HepG2 (cell line): ENCODE results near the gene FAM83F. TPM values are rescaled to one million over a fixed set of nuclear protein-coding genes. Genes with fewer than 3 reads are reported as not detected.
A peak's percentile ranks its signal among the peaks of the same experiment; 100 is the strongest.

Experiments used
- ATAD3A ChIP-seq: sonication (generic); formaldehyde crosslinking; IDR thresholded peaks from 2 replicates; pipeline ENCODE4 v1.4.0; 2020; ENCODE audit warnings: missing genetic modification reagents
- ETS1 ChIP-seq: sonication (generic); formaldehyde crosslinking; IDR thresholded peaks from 2 replicates; pipeline ENCODE4 v1.4.0; 2020; ENCODE audit warnings: missing genetic modification reagents
- HINFP ChIP-seq: sonication (generic); formaldehyde crosslinking; IDR thresholded peaks from 2 replicates; pipeline ENCODE4 v1.4.0; 2020; ENCODE audit warnings: low read depth, mild to moderate bottlenecking, missing genetic modification reagents
- LBX2 ChIP-seq: sonication (generic); formaldehyde crosslinking; IDR thresholded peaks from 2 replicates; pipeline ENCODE4 v1.5.0; 2020; ENCODE audit warnings: missing genetic modification reagents, mild to moderate bottlenecking, borderline replicate concordance
- MYNN ChIP-seq: sonication (generic); formaldehyde crosslinking; IDR thresholded peaks from 2 replicates; pipeline ENCODE4 v1.4.0; 2020; ENCODE audit warnings: mild to moderate bottlenecking, low read depth, missing genetic modification reagents
- ZBTB40 ChIP-seq, 2 experiments: fragments of 450-650 bp in 1 of 2; sonication (generic) in 1 of 2; formaldehyde crosslinking in 1 of 2; IDR thresholded peaks; 2 replicates each; pipeline versions ENCODE4 v1.6.1 to v1.8.0; 2016 to 2022; ENCODE audit warnings: antibody characterized with exemption in 1 of 2, mild to moderate bottlenecking in 1 of 2, missing genetic modification reagents in 1 of 2
- ZHX1 ChIP-seq: sonication (generic); formaldehyde crosslinking; IDR thresholded peaks from 2 replicates; pipeline ENCODE4 v1.8.1; 2022; ENCODE audit warnings: low read depth, mild to moderate bottlenecking, missing genetic modification reagents
- ZKSCAN5 ChIP-seq: sonication (generic); formaldehyde crosslinking; IDR thresholded peaks from 2 replicates; pipeline ENCODE4 v1.5.1; 2020; ENCODE audit warnings: mild to moderate bottlenecking, missing genetic modification reagents
- ZNF350 ChIP-seq: sonication (generic); formaldehyde crosslinking; IDR thresholded peaks from 2 replicates; pipeline ENCODE4 v1.4.0; 2020; ENCODE audit warnings: mild to moderate bottlenecking, low read depth, missing genetic modification reagents, borderline replicate concordance
- polyA plus RNA-seq, 8 experiments: library from polyadenylated mRNA; depleted of rRNA in 3 of 8; stranded (reverse) in 7 of 8; unstranded in 1 of 8; fragments of >200 nt; fragmentation: Illumina TruSeq in 4 of 8; extraction: Trizol in 4 of 8; gene quantifications; 2 replicates each; pipeline versions ENCODE4 v1.2.1 to v1.2.3, GENCODE V29; 2011 to 2016; ENCODE audit warnings: low read depth in 4 of 8, missing spikeins in 1 of 8, mixed read lengths in 1 of 8; ENCODE audit not compliant: insufficient read depth in 1 of 8
- total RNA-seq, 5 experiments: library from RNA; depleted of rRNA; stranded (reverse); fragments of >200 nt; fragmentation: Illumina TruSeq; extraction: Trizol; gene quantifications; 2 replicates each; pipeline ENCODE4 v1.2.3, GENCODE V29; 2016; ENCODE audit warnings: low read depth in 1 of 5
- TF ChIP-seq, protein P1 (sequence below): IDR thresholded peaks from 2 replicates; pipeline ENCODE4 v1.6.1; 2016; ENCODE audit warnings: low read depth, control low read depth

FAM83F gene
- total and polyA plus RNA-seq, 2 of the 13 experiments (the other 11 are each of a cell fraction or from before 2014, with no cell fraction given): not detected

DNA sequence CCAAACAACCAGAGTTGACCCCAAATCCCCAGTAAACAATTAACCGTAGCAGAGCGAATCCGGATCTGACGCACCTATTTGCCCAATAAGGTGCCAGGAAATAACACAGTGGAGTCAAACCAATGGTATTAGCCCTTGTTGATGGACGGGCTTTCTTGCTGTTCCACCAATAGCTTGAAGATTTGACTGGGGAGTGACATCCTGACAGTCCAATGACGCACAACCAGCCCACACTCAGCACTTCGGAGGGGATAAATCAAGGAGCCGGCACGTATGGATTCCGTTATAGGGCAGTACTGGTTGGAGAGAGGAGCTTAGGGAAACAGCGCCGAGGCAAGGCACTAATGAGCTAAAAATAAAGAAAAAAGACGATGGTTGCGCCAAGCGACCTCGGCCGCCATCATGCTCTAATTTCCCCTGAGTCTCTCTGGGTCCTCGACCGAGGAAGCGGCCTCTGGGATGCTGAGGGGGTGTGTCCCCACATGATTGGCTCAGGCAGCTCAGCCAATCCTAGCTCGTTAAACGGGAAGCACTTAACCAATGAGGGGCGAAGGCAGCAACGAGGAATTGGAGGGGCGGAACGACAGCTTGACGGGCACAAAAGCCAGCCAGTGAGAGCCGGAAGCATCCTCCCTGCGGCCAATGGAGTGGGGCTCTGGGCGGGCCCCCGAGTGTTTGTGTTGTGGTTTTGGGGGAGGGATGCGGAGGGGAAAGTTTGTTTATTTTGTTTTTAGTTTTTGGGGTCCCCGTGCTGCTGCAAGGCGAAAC lies 49.5 kb downstream of the FAM83F start (continued):
- TF ChIP-seq, protein P1, sequence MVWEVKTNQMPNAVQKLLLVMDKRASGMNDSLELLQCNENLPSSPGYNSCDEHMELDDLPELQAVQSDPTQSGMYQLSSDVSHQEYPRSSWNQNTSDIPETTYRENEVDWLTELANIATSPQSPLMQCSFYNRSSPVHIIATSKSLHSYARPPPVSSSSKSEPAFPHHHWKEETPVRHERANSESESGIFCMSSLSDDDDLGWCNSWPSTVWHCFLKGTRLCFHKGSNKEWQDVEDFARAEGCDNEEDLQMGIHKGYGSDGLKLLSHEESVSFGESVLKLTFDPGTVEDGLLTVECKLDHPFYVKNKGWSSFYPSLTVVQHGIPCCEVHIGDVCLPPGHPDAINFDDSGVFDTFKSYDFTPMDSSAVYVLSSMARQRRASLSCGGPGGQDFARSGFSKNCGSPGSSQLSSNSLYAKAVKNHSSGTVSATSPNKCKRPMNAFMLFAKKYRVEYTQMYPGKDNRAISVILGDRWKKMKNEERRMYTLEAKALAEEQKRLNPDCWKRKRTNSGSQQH (CRISPR knock-in tag): no peak
- TF ChIP-seq ATAD3A (CRISPR knock-in tag) (no peak), ETS1 (no peak), ZBTB40 (IDR thresholded peaks at IDR 0.05) (no peak), ZBTB40 (CRISPR knock-in tag; IDR thresholded peaks at IDR 0.05) (no peak), HINFP (CRISPR knock-in tag) (no peak), ZNF350 (CRISPR knock-in tag) (peak; percentile 56; the same call in 1 of the 2 replicates), LBX2 (CRISPR knock-in tag) (no peak), ZHX1 (CRISPR knock-in tag) (no peak), MYNN (CRISPR knock-in tag) (no peak), ZKSCAN5 (CRISPR knock-in tag) (no peak)
